Endothelial cell of umbilical vein (primary cell): ENCODE data around the gene RMDN2. TPM values are rescaled to one million over a fixed set of nuclear protein-coding genes. Genes with fewer than 3 reads are reported as not detected.

ENCODE experiments used
- BruUV-seq: library from RNA; stranded (reverse); fragments of 400-500 nt; replicated peaks from 2 replicates; lab custom pipeline; 2021; lab: Mats Ljungman, UMichigan
- CTCF ChIA-PET: fragments of 300-600, 350-600 bp; sonication (Branson Sonifier 250); formaldehyde crosslinking; loops from one replicate; lab custom pipeline; 2021; ENCODE audit warnings: antibody characterized with exemption, inconsistent platforms; lab: Charles Lee
- POLR2A ChIA-PET: fragments of 300-600, 350-600 bp; sonication (Branson Sonifier 250); formaldehyde crosslinking; loops from one replicate; lab custom pipeline; 2021; ENCODE audit warnings: antibody characterized with exemption, inconsistent platforms; lab: Charles Lee
- DNase-seq: peaks from one replicate; pipeline ENCODE4 v3.0.0-alpha.2; 2011; ENCODE audit warnings: low read depth, low spot score
- FAIRE-seq: peaks from 2 replicates; lab custom pipeline; 2011; peaks lifted over from hg19 to GRCh38; lab: Jason Lieb, UNC
- H2AFZ ChIP-seq: 2 replicates; pipeline ENCODE4 v1.6.0; 2012; ENCODE audit warnings: low read depth, low read length, control low read depth, inconsistent platforms
- H3K27ac ChIP-seq: 2 replicates; pipeline ENCODE4 v1.5.1; 2011; ENCODE audit warnings: low read depth, mild to moderate bottlenecking, control low read depth, low read length, moderate library complexity; ENCODE audit not compliant: insufficient read depth
- H3K27me3 ChIP-seq, 2 experiments: 2 replicates each; pipeline versions ENCODE4 v1.6.0 to v1.6.1; 2011; ENCODE audit warnings: low read length in 2 of 2, mixed read lengths in 1 of 2; ENCODE audit not compliant: control insufficient read depth in 2 of 2, insufficient read depth in 2 of 2
- H3K36me3 ChIP-seq, 2 experiments: 2 replicates in 1 of 2; 3 replicates in 1 of 2; pipeline ENCODE4 v1.5.1; 2011; ENCODE audit warnings: low read length in 2 of 2, mild to moderate bottlenecking in 1 of 2, moderate library complexity in 1 of 2; ENCODE audit not compliant: control insufficient read depth in 2 of 2, insufficient read depth in 2 of 2; ENCODE audit errors: extremely low read depth in 1 of 2
- H3K4me1 ChIP-seq: 3 replicates; pipeline ENCODE4 v1.5.1; 2011; ENCODE audit warnings: mild to moderate bottlenecking, low read length; ENCODE audit not compliant: control insufficient read depth, insufficient read depth; ENCODE audit errors: extremely low read depth
- H3K4me2 ChIP-seq: 2 replicates; pipeline ENCODE4 v1.6.1; 2011; ENCODE audit warnings: low read length, control low read depth, mixed read lengths; ENCODE audit not compliant: insufficient read depth
- H3K4me3 ChIP-seq, 3 experiments: fragments of 200-600 bp in 1 of 3; sonication (generic), shearing (Covaris generic) in 1 of 3; replicated peaks in 1 of 3; 2 replicates each; pipeline ENCODE4 v1.5.1; 2011 to 2016; ENCODE audit warnings: control low read depth in 3 of 3, low read length in 3 of 3, mild to moderate bottlenecking in 2 of 3, inconsistent platforms in 1 of 3, low read depth in 1 of 3, moderate library complexity in 1 of 3; ENCODE audit not compliant: insufficient read depth in 1 of 3
- H3K79me2 ChIP-seq: 2 replicates; pipeline ENCODE4 v1.6.0; 2012; ENCODE audit warnings: low read length, inconsistent platforms; ENCODE audit not compliant: control insufficient read depth, insufficient read depth
- H3K9ac ChIP-seq: replicated peaks from 2 replicates; pipeline ENCODE3; 2011; ENCODE audit warnings: low read length, control low read depth; ENCODE audit not compliant: insufficient read depth; ENCODE audit errors: extremely low read depth
- H3K9me1 ChIP-seq: replicated peaks from 3 replicates; pipeline ENCODE4 v1.6.0; 2011; ENCODE audit warnings: mild to moderate bottlenecking, low read length; ENCODE audit not compliant: control insufficient read depth, insufficient read depth; ENCODE audit errors: extremely low read depth
- H3K9me3 ChIP-seq: replicated peaks from 2 replicates; pipeline ENCODE4 v1.5.1; 2012; ENCODE audit warnings: low read length, inconsistent platforms; ENCODE audit not compliant: control insufficient read depth, insufficient read depth
- H4K20me1 ChIP-seq: replicated peaks from 2 replicates; pipeline ENCODE3; 2011; ENCODE audit warnings: mild to moderate bottlenecking, low read length; ENCODE audit not compliant: control insufficient read depth, insufficient read depth; ENCODE audit errors: extremely low read depth
- CTCF ChIP-seq, 2 donors: IDR thresholded peaks; 1 replicate in 1 of 2; 2 replicates in 1 of 2; pipeline ENCODE4 v1.5.1; 2011; ENCODE audit warnings: low read length in 2 of 2, mild to moderate bottlenecking in 2 of 2, moderate library complexity in 2 of 2, control low read depth in 1 of 2, inconsistent platforms in 1 of 2, low read depth in 1 of 2; ENCODE audit not compliant: insufficient read depth in 1 of 2; ENCODE audit errors: extremely low read depth in 1 of 2
- EZH2 ChIP-seq: IDR thresholded peaks from 2 replicates; pipeline ENCODE4 v1.6.1; 2012; ENCODE audit warnings: borderline replicate concordance, low read depth, mild to moderate bottlenecking, moderate library complexity, low read length, inconsistent platforms; ENCODE audit not compliant: severe bottlenecking
- FOS ChIP-seq: IDR thresholded peaks from 2 replicates; pipeline ENCODE4 v1.6.1; 2011; ENCODE audit warnings: mild to moderate bottlenecking, low read length, moderate library complexity, borderline replicate concordance; ENCODE audit not compliant: insufficient read depth
- GATA2 ChIP-seq: IDR thresholded peaks from 2 replicates; pipeline ENCODE4 v1.7.0; 2011; ENCODE audit warnings: low read depth, mild to moderate bottlenecking, moderate library complexity, mixed read lengths, low read length; ENCODE audit not compliant: insufficient read length, insufficient read depth
- JUN ChIP-seq: IDR thresholded peaks from 2 replicates; pipeline ENCODE4 v1.6.1; 2011; ENCODE audit warnings: borderline replicate concordance, low read depth; ENCODE audit not compliant: insufficient read length, insufficient read depth
- MAX ChIP-seq: IDR thresholded peaks from 2 replicates; pipeline ENCODE4 v1.6.1; 2011; ENCODE audit not compliant: insufficient read depth, insufficient read length
- MYC ChIP-seq: IDR thresholded peaks from one replicate; pipeline ENCODE4 v1.6.1; 2011; ENCODE audit warnings: mild to moderate bottlenecking, low read depth, low read length
- POLR2A ChIP-seq: IDR thresholded peaks from 2 replicates; pipeline ENCODE4 v1.6.1; 2012; ENCODE audit warnings: low read depth, mild to moderate bottlenecking, control low read depth, low read length
- POLR2AphosphoS5 ChIP-seq: IDR thresholded peaks from 2 replicates; pipeline ENCODE4 v1.6.1; 2012; ENCODE audit warnings: low read depth, mild to moderate bottlenecking, control low read depth, low read length, moderate library complexity; ENCODE audit not compliant: insufficient read depth
- dilution Hi-C: fragments of 300-500 bp; cut with MboI; formaldehyde crosslinking; loops from one replicate; pipeline ENCODE4 v1.15.0; 2019; ENCODE audit warnings: low sequenced_read_pairs; ENCODE audit not compliant: extremely low pct_ligation_motif_present
- intact Hi-C: fragments of 100-400 bp; cut with micrococcal nuclease; formaldehyde crosslinking; loops from one replicate; pipeline ENCODE4 v1.10.0; 2022
- polyA plus RNA-seq, 4 experiments: library from polyadenylated mRNA; depleted of rRNA in 3 of 4; stranded (reverse) in 3 of 4; unstranded in 1 of 4; fragments of >200 nt; gene quantifications; 2 replicates each; pipeline versions ENCODE4 v1.2.1 to v1.2.3, GENCODE V29; 2011 to 2012; ENCODE audit warnings: missing spikeins in 1 of 4
- total RNA-seq: library from RNA; stranded (reverse); gene quantifications from 2 replicates; pipeline ENCODE4 v1.2.3, GENCODE V29; 2021

Gene RMDN2
- total and polyA plus RNA-seq, 2 donors (not counting 3 experiments of a cell fraction or from before 2014, with no cell fraction given): 0.97 to 2.8 TPM

GRCh38 chr2:37983719-37984118 is 58.6 kb downstream of the RMDN2 start:
- no peak for TF ChIP-seq FOS
- no peak for TF ChIP-seq POLR2A
- TF ChIP-seq MAX: no peak
- POLR2A ChIA-PET: no interaction called here
- no peaks in the 10 kb centered on the region for H3K4me1 ChIP-seq
- H3K9ac ChIP-seq: no peak overlapping the region
- FAIRE-seq: no peak
- intact Hi-C loops (loop anchor here (2.0 to 5.0 kb wide), 2 partner anchors 394 to 525 kb away; partner anchors contain the start of gene ATL2), dilution Hi-C loops (no loop called here)
- H3K79me2 ChIP-seq: no peaks in the 10 kb centered on the region
- CTCF ChIA-PET: no interaction called here
- no peaks in the 10 kb centered on the region for H4K20me1 ChIP-seq
- H3K4me2 ChIP-seq: no peak overlapping the region
- H3K9me3 ChIP-seq: no peaks in the 10 kb centered on the region
- no peaks in the 10 kb centered on the region for H3K9me1 ChIP-seq
- H2AFZ ChIP-seq: no peak overlapping the region
- no peak overlapping the region for H3K27ac ChIP-seq
- BruUV-seq: no TSS peak
- no peak overlapping the region for H3K4me3 ChIP-seq
- no peaks in the 10 kb centered on the region for H3K27me3 ChIP-seq
- DNase-seq: no peak
- no peaks in the 10 kb centered on the region for H3K36me3 ChIP-seq

- no peaks in the 10 kb centered on the region for H3K27me3 ChIP-seq
- H3K4me3 ChIP-seq: no peak overlapping the region
- DNase-seq (no peak), FAIRE-seq (no peak)
- H3K36me3 ChIP-seq: no peaks in the 10 kb centered on the region
- no peaks in the 10 kb centered on the region for H3K9me3 ChIP-seq
- no peaks in the 10 kb centered on the region for H4K20me1 ChIP-seq
- BruUV-seq: no TSS peak
- no peaks in the 10 kb centered on the region for H3K4me1 ChIP-seq
- no peak overlapping the region for H2AFZ ChIP-seq
- ChIA-PET CTCF (interaction anchor here (0.9 to 3.3 kb wide), 2 partner anchors 131 to 290 kb away, joined by 3 to 14 read pairs; no protein-coding TSS in a partner anchor), POLR2A (no interaction called here)
- H3K9ac ChIP-seq: no peak overlapping the region
- no peak overlapping the region for H3K27ac ChIP-seq
- TF ChIP-seq JUN (no peak), POLR2A (no peak), GATA2 (no peak), MYC (no peak), FOS (no peak), MAX (no peak), EZH2 (no peak), CTCF (IDR thresholded peaks at IDR 0.05; ENCODE audit: extremely low read depth in 1 of 2, insufficient read depth in 1 of 2, low read depth in 1 of 2, low read length in 2 of 2) (no peak), POLR2AphosphoS5 (no peak)
- no peak overlapping the region for H3K4me2 ChIP-seq
- intact Hi-C loops: loop anchor here (5.0 kb wide), 1 partner anchor 393 kb away; the partner anchor contains the start of gene ATL2
- no peaks in the 10 kb centered on the region for H3K79me2 ChIP-seq
- no peaks in the 10 kb centered on the region for H3K9me1 ChIP-seq
- dilution Hi-C loops: no loop called here
Measured at GRCh38 chr2:37984176-37984575, 59.1 kb downstream of the RMDN2 start.
